ENCODE measurements around the gene SLC7A1.

SLC7A1 gene

GRCh38 chr13:29509999-29510589, 85.4 kb downstream of the SLC7A1 start:
- DNase-seq (ENCODE audit: low read depth) = no peak

DNA sequence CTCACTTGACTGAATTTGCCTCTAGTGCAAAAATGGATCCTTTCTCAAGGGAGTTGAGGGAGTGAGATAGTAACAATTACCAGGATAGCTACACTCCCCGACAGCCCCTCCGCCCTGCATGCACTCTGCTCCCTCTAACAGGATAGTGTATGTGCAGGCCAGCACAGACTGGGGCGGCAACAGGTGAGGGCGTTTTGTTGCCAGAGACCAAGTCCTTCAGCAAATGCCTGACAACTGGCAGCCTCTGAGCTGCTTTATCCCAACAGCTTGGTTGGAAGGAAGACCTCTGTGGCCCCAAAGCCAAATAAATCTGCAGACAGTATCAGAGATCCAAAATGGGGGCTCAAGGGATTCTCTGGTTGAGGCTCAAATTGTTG, 86.6 kb downstream of the SLC7A1 start:
- no peak for DNase-seq (ENCODE audit: low read depth)

DNA sequence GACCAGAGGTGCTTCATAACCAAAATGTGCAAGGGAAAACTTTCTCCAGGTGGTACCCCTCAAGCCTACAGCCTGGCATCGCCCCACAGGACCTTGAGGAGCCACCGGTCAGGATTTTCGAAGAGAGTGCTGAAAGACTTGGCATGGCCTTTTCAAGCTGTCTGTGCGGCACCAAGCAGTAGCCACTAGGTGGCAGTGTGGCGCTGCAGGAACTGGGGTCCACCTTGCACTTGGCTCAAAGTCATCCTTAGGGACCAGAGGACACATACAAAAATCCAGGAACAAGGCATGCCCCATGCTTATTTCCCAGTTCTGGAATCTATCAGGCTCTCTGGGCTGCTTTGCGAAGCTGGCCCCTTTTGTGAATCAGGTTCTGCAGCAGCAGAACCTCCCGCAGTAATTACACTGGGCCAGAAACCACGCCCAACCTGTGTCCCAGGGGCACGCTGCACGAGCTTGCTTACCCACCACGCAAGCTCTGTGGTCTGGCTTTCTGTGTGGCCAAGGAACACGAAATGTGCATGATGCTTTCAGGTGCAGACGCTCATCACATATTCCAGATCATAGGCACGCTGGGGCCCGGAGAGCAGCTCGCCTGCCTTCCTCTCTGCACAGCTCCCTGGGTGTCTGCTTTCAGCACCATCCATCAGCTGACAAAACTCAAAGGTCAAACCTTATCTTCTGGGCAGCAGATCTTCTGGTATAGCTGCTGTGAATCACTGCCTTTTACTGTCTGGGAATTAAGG, 87.2 kb downstream of the SLC7A1 start:
- no peak for DNase-seq (ENCODE audit: low read depth)

GRCh38 chr13:29507356-29507755, 88.1 kb downstream of the SLC7A1 start:
- no peak for DNase-seq (ENCODE audit: low read depth)

GRCh38 chr13:29505950-29506349, 89.5 kb downstream of the SLC7A1 start:
- DNase-seq (ENCODE audit: low read depth) = no peak

DNA sequence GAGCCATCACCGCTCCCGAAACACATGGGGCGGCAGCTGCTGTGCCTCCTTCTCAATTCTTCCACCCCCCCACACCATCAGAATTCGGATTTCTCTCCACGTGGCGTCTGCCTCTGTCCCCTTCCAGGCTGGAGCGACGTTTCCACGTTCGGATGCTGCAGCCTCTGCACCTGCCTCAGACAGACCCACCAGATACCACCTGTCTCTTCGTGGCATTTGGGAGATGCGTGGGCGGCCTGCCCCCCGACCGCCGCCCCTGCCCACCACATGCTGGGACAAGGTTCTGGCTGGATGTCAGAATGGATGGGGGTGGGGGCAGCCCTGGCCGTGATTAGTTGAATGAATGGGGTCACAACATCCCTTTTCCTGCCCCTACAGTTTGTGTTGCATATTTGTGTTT, 90.0 kb downstream of the SLC7A1 start:
- DNase-seq (ENCODE audit: low read depth) = no peak

DNA sequence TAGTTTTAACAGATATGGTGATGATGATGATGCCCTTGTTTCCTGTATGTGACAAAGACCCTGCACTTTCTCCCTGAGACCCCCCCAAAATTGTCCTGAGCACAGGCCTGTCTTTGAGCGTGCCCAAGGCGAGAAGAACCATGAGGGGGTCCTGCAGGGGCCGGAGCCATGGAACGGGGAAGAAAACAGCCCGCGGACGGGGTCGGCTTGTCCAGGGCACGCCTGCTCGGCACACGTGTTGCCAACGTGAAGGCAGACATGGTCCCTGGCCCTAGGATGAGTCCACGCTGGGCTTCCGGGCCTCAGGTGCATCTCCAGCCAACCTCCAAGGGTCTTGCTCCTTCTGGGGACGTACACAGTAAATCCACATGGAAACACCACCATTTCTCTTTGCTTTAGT, 90.8 kb downstream of the SLC7A1 start:
- no peak for DNase-seq (ENCODE audit: low read depth)

GRCh38 chr13:29503041-29503837, 92.2 kb downstream of the SLC7A1 start:
- no peak for DNase-seq (ENCODE audit: low read depth)

DNA sequence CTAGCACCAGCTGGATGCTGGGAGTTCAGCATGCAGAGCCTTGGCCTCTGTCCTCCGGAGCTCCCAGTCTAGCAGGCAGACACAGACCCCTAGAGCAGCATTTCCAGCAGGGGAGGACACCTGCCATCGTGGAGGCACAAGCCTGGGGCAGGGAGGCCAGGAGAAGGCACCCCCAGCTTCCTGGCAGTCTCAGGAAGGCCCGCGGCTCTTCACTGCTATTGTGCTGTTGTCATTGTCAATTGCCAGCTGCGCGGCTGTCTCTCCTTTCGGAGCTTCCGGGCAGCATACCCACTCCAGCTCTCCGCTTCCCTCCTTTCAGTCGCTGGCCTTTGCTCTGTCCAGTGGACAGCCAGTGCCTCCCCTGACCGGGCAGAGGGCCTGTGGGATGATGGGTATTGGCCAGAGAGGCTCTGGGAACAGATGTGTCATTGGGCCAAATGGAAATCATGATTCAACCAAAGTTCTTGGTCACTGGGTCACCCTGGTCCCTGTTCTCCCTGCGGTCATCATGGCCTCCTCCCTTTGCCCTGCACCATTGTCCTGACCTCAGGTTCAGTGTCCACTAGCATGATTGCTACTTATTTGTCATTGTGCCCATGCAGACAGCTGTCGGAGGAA, 93.0 kb downstream of the SLC7A1 start:
- no peak for DNase-seq (ENCODE audit: low read depth)

DNA sequence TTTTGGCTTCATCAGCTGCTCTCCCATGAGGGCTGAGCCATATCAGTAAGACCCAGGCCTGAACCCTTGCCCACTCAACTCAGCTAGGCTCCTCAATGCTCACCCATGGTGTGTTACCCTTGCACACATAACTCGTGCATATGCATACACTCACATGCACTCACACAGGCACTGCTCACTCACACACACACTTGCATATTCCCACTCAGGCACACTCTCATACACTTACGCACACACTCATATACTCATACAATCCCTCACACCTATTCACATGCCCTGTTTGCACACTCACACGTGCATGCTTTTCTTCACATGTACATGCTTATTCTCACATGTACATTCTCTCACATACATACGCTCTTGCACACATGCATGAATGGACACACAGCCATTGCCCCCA, 93.8 kb downstream of the SLC7A1 start:
- no peak for DNase-seq (ENCODE audit: low read depth)

GRCh38 chr13:29500386-29500785, 95.1 kb downstream of the SLC7A1 start:
- DNase-seq (ENCODE audit: low read depth) = no peak

DNA sequence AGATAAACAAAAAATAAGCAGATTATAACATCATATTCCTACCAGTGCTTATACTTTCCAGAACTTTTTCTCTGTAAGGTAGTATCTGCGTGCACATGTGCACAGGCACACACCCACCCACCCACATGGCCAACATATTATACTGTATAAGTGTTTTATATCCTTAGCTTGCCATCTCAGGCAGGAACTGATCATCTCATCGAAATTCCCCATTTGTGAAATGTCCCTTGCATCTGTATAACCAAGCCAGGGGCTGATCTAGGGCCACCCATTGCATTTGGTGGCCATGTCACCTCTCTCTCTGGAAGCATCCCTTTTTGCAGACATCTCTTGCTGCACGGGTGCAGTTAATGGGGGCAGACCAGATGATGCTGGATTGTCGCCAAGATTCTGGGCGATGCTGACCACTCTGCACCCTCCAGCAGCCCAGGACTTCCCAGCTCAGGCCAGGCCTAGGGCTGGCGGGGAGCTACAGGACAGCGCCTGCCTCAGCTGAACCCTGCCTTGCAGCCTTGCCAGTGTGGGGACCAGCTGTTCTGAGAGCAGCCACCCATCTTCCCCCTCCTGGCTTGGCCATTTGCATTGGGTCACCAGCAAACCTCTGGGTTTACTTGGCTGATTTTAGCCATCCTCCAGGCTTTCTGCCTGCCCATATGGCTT, 95.9 kb downstream of the SLC7A1 start:
- DNase-seq (ENCODE audit: low read depth) = no peak

GRCh38 chr13:29498426-29499040, 97.0 kb downstream of the SLC7A1 start:
- DNase-seq (ENCODE audit: low read depth) = no peak

DNA sequence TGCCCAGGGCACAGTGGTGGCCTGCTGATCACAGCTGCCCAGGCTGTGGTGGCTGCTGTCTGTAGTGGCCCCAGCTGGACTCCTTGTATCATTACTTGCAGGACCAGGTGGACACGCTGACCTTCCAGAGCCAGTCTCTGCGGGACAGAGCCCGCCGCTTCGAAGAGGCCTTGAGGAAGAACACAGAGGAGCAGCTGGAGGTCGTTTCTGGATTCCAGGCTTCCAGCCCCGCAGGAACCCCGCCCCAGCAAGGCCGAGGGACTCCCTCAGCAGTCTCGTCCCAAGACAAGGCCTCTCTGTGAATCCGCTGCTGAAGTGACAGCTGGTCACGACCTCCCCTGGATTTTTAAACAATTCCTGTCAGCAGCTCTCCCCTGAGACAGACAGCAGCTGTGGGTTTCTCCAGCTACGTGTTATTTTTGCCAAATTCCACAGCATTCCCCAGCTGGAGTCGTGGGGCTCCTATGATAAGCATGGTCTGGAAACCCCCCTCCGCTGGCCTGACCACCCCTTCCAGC, 98.3 kb downstream of the SLC7A1 start:
- DNase-seq (ENCODE audit: low read depth) = no peak

GRCh38 chr13:29496241-29496712, 99.2 kb downstream of the SLC7A1 start:
- DNase-seq (ENCODE audit: low read depth) = no peak

DNA sequence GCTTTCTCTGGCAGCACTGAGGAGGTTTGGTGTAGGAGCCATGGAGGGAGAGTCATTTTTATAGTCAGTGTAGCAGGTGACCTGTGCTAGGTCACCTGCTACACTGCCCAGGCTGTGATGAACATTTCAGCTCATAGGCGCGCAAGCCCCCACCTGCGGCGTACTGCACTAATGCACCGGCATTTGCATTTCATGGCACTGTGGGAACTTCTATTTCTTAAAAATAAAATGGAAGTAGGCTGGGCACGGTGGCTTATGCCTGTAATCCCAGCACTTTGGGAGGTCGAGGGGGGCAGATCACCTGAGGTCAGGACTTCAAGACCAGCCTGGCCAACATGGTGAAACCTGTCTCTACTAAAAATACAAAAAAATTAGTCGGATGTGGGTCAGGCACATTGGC, 101.0 kb downstream of the SLC7A1 start:
- DNase-seq (ENCODE audit: low read depth) = no peak

DNA sequence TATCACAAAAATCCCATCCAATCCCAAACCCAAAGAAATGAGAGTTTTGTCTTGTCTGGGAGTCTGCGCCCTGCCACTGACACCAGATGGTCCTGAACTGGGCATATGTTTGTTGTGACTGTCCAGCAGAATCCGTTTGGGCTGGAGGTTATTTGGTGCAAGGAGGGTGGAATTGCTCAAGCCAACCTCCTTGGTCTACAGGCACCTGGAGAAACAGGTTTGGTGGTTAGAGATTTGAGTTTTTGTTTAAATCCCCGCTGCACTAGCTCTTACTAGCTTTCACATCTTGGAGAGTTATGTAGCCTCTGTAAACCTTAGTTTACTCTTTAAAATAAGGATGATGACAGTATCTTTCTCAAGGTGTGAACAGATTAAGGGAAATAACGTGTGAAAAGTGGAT, 101.7 kb downstream of the SLC7A1 start:
- no peak for DNase-seq (ENCODE audit: low read depth)

- DNase-seq (ENCODE audit: low read depth) = no peak
These were observed 104.2 kb downstream of the SLC7A1 start for GRCh38 chr13:29491248-29491647.

DNA sequence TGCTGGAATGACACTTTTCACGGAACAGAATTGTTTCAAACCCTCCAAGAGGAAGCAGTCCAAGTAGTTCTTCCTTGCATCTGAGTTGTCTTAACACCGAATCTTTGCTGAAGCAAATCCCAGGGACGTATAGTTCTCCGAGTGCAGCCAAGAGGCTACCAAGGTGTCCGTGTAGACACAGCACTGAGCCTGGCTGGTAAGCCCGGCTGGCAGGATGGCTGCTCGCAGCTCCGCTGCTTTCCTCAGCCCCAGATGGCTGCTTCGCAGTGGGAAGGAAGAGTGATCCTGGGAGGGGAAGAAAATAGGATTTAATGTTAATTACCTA, 105.0 kb downstream of the SLC7A1 start:
- DNase-seq (ENCODE audit: low read depth) = no peak

DNA sequence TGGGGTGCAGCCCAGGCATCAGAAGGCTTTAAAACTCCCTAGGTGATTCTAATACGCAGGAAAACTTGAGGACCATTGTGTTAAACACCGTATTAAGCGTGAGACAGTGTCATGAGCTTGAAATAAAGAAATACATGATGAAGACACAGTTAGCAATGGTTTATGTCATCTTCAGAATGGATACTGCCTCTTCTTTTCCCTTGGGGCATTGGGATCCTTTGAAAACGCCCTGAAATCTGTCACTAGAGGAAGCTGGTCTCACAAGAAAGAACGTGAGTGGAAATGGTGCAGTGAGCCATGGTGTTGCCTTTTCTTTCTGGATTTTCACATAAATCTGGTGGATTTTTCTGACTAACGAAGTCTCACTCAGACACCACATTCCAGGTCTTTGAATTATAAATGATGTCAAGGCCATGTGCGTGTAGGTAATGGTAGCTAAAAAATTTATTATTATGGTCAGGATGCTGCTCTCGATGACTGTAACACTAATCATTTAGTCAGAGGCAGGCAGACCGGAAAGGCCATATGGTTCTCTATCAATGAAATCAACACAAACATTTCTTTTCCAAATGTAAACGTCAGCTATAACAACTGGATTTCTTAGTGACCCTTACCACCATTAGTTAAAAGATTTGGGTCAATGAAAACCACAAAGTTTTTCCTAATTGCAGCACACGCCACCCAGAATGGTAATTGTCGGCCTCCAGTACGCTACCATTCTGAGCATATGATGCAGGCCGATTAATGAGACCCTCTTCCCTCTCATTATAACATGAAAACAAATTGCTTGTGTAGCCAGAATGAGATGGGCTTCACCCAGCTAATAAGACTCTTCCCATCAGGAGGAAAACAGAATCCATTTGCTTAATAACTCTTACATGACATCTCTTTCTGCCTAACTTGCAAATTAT, 105.6 kb downstream of the SLC7A1 start:
- DNase-seq (ENCODE audit: low read depth) = no peak
